Measurements from ENCODE around the gene AFAP1.
"Not testable (repeated sequence)": the region's sequence is repeated elsewhere in the genome, so short reads cannot be mapped to it uniquely, and the experiment has no call there.

Gene AFAP1

DNA sequence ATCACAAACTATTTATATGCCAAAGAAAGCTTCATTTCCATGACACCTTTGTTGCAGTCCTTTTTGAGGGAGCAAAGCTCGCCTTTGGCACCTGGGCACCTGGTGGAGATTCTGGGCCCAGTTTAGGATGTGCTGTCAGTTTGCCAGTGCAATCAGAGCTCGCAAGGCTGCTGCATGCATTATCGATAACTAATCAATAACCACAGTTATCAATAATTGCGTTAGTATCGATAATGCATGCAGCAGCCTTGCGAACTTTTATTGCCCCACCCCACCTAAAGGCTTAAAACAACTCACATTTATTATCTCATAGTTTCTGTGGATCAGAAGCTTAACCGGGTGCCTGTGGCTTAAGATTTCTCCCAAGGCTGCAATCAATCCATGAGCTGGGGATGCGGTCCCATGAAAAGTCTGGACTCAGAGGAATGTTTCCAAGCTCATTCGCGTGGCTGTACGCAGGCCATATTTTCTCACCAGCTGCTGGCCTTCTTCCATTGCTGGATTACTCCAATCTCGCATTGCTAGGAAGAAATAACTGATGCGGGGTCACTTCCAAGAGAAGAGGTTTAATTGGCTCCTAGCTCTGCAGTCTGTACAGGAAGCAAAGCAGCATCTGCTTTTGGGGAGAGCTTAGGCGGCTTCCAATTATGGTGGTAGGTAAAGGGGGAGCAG lies 6.2 kb upstream of the AFAP1 start:
- DNase-seq (ENCODE audit: low read depth in 2 of 2): no peak

DNA sequence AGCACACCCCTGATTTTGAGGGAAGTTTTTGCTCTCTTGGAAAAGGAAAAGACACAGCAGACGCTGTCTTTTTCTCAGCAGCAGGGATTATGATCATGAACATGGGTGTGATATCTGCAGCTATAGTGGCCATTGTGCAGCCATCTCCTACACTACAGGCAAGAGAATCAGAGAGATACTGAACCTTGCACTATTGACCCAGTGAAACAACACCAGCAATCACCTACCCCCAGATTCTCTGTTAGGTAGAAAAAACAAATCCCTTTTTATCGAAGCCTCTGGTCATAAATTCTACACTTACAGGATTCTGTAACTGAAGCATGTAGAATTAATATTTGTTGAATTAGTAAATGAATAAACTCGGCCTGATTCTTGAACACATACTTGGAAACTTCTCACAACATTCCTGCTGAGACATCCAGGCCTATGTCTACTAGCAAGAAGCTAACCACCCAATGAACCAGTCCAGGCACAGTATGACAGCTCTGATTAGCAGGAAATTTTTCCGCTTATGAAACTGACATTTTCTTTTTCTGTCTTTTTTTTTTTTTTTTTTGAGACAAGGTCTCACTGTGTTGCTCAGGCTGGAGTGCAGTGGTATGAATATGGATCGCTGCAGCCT lies 5.0 kb upstream of the AFAP1 start:
- DNase-seq (ENCODE audit: low read depth in 2 of 2): no peak

DNA sequence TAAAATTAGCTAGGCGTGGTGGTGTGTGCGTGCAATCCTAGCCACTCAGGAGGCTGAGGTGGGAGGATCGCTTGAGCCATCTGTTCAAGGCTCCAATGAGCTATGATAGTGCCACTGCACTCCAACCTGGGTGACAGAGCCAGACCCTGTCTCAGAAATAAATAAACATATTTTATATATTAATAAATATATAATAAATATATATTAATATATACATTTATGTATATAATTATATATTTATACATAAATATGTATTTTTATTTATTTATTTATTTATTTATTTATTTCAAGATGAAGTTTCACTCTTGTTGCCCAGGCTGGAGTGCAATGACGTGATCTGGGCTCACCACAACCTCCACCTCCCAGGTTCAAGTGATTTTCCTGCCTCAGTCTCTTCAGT lies 4.0 kb upstream of the AFAP1 start:
- DNase-seq (ENCODE audit: low read depth in 2 of 2): not testable (repeated sequence)

DNA sequence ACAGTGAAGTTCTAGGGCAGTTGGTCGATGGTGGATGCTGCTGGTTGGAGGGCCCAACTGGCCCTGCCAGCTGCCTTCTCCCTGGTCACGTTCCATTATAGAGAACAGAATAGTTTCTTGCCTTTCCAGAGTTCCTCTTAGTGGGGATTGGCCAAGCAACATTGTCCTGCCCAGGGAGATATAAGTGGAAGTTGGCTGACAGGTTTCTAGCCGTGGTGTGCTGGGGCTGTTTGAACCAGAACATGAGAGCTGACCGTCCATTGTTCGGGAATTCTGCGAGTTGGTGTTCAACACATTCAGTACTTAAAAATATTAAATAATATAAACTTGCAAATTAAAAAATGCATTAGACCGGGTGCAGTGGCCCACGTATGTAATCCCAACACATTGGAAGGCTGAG lies 3.5 kb upstream of the AFAP1 start:
- DNase-seq (ENCODE audit: low read depth in 2 of 2): no peak

DNA sequence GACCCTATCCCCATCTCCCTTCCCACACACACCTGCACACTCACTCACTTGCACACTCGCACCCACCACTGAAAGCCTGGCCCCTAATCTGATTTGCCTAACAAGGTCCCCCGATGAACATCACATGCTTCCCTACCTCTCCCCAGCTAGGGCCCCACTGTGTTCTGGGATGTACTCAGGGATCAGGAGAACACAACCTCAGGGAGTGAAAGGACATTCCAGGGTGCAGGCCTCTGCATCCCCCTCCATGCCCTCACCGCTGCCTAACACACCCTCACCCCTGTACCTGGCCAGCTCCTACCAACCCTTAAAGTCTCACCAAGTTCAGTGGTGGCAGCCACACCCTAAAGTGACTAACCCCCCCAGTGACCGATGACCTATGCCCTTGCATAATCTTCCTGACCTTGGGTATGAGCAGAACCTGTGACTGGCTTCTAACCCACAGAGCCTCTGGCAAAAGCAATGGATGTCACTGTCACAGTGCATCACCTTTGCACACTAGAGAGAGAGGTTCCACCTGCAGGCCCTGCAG lies 2.4 kb upstream of the AFAP1 start:
- no peak for DNase-seq (ENCODE audit: low read depth in 2 of 2)

DNA sequence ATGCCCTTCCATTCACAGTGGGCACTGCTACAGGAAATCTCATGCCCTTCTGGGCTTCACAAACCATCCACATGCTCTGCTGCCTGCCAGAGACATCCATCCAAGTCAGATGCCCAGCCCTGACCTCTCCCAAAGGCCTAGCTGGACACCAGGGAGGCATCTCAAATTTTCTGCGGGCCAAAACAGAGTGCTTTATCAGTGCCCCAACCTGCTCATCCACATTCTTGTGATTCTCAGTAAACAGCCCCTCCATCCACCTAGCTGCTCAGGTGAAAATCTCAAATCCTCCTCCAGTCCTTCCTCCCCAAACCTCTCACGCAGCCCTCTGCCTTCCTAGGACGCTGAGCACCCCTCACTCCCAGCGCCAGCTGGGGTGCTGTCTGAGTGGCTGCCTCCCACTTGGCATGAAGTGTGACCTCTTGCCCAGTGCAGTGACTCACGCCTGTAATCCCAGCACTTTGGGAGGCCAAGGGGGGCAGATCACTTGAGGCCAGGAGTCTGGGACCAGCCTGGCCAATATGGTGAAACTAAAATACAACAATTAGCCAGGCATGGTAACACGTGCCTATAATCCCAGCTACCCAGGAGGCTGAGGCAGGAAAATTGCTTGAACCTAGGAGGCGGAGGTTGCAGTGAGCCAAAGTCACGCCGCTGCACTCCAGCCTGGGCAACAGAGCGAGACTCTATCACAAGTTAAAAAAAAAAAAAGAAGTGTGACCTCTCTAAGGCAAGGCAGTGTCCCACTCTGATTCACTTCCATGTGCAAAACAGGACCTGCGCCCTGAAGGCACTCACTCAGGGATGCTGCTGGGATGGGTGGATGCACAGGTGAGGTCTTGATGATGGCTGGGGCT lies 1.7 kb upstream of the AFAP1 start:
- DNase-seq (ENCODE audit: low read depth in 2 of 2): no peak

DNA sequence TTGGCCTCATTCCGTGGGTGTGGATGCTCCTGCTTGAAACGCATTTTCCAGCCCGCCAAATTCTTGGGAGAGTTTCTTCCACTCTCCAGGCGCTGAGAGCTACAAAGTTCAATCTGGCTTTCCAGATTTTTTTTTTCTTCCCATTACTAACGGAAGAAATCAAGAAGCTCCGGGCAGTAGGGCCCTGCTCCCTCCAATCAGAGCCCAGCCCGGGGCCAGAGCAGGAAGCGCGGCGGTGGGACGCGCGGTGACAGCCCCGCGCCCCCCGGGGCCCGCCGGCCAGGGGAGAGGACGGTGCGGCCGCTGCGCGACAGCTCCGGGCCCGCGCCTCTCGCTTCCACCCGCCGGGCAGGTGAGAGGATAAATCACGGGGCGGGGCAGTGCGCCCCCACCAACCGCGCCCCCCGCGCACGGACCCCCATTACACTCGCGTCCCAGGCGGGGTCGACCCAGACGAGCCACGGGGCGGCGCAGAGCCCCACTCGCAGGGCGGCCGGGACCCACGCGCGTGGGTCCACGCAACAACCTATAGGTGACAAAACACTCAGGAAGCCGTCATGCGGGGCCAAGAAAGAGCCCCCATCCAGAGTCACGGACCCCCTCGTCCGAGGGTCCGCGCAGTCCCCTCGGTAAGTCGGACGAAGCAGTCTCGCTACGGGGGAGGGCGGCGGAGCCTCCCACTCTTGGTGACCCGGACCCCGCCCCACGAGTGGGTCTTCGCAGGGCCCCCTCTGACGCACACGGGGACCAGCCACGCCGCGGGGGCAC lies 868 bp downstream of the AFAP1 start:
- no peak for DNase-seq (ENCODE audit: low read depth in 2 of 2)

DNA sequence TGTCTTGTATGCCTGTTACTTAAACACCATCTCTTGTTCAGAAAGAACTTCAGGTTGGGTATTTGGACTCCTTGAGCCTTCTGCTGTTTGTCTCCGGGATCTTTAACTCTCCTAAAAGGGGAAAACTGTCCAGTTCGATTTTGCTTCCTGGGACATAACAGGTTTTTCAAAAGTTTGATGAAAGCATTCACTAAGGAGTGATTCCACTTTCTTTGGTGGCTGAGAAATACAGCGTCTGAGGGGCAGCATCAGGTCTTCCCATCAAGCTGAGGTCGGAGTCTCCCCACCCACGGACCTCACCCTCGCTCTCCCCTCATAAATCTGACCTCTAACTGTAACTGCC lies 1.4 kb downstream of the AFAP1 start:
- DNase-seq (ENCODE audit: low read depth in 2 of 2): no peak

DNA sequence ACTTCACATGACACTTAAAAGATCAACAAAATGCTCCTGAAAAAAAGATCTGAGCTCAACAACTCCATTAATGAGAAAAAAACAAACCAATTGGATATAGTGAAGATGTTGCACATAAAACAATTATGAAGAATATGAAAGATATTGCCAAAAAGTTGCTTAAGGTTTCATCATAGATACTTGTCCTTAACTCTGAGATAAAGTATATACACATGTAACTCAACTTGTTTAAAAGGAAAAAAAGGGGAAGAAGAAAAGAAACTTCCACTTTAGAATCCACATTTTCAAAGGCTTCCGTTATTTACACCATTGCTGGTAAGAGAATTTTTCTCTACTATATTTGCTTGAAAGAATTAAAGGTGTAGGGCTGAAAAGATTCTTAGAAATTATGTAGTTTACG lies 2.7 kb downstream of the AFAP1 start:
- DNase-seq (ENCODE audit: low read depth in 2 of 2): no peak

DNA sequence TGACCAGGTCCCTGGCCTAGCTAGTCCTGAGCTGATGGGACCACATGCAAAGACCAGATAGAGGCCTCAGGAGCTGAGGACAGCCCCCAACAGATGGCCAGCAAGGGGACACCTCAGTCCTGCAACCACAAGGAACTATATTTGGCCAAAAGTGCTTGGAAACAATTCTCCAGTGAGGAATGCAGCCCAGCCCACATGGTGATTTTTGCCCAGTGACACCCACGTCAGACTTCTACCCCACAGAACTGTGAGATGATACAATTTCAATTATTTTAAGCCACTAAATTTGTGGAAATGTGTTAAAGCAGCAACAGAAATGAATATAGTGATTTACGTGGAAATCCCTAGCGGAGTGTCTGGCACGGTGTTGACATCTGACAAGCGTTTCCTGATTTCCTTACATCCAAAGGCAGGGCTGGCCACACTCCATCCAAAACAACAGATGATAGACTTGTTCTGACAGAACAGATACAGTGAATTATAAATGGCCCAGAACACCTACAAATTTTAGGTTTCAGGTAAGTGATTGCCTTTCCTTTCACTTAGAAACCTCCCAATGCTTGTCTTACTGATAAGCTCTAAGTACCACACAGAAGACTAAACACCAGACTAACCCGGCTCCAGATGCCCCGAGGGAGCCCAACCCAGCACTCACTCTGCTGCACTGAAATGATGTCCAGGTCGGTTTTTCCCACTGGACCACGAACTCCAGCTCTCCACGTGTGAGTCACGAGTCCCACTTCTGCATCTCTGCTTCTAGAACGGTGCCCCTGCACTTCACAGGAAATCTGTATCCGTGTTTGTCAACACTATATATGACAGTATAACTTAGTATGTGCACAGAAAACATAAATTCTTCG lies 5.8 kb downstream of the AFAP1 start:
- no peak for DNase-seq (ENCODE audit: low read depth in 2 of 2)

DNA sequence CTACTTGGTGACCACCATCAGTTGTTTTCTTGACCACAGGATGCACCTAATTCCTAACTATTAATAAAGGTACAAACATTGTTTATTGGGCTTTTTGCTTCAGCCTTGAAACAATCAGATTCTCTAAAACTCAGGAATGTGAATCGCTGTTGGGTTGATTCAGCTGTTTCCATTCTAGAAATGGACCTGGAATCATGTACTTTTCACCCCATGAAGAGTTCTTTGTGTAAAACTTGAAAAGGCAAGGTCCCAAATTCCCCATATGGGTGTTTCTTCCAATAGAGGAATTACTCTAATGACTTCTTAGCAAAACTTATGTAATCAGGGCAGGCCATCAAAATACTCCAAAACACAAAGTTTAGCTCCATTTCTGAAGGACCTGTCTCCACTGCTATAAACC lies 7.4 kb downstream of the AFAP1 start:
- DNase-seq (ENCODE audit: low read depth in 2 of 2): no peak

DNA sequence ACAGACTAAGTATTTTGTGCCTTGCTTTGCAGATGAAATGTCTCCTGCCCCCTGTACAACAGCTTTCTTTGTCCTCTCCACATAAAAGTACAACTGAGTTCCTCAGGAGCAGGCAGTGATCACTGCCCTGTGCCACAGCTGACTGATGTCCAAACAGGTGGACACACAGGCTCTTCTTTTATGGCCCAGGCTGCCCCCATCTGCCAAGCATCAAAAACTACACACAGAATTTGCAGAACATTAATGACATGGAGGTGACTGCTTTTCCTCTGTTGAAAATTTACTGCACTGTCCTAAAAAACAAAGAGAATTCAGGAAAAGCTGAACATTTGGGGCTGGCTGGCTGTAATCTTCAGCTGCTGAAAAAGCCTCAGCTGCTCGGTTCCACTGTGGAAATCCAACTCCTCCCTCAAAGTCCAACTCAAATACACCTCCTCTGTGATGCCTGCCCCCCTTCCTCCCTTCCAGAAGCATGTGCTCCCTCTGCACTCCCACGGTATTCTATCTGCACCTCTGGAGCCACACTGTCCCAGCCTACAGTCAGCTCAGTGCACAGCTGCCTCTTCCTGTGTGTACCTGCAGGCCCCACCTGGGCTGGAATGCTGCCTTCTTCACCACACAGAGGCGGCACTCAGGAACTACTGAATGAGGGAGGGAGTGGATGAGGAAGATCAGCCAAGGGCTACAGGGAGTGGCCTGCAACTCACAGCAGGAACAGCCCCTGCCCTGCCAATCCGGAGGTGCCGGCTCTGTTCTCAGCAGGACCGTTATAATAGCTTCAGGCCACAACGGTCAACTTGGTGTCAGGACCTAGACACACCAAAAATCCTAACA lies 10.3 kb downstream of the AFAP1 start:
- DNase-seq (ENCODE audit: low read depth in 2 of 2): no peak

DNA sequence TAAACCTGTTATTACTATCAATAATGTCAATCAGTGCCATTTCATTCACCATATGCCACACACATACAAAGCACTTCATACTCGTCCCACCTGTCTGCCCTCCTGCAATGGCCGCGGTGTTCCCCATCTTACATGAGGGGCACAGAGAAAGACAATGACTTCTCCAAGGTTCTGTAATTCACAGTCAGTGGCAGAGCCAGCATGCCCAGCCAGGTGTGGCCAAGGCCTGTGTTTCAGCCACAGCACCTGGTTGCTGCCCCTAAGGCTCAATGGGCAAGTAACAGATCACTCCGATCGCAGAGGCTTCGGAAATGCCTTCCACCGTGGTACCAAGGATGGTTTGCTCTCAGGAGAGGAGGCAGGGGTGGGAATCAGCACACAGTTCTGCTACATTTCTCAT lies 10.9 kb downstream of the AFAP1 start:
- DNase-seq (ENCODE audit: low read depth in 2 of 2): no peak

DNA sequence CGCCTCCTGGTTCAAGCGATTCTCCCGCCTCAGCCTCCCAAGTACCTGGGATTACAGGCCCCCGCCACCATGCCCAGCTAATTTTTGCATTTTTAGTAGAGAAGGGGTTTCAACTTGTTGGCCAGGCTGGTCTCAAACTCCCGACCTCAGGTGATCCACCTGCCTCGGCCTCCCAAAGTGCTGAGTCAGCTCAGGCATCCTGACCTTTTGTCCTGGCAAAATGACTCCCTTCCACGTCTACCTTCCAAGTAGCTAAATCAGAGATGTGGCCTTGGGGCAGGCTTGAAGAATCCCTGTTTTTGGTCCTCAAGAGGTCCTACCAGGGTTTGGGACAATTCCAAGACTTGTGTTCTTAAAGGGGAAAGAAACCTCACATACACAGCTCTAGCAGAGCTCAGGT lies 12.8 kb downstream of the AFAP1 start:
- DNase-seq (ENCODE audit: low read depth in 2 of 2): no peak

DNA sequence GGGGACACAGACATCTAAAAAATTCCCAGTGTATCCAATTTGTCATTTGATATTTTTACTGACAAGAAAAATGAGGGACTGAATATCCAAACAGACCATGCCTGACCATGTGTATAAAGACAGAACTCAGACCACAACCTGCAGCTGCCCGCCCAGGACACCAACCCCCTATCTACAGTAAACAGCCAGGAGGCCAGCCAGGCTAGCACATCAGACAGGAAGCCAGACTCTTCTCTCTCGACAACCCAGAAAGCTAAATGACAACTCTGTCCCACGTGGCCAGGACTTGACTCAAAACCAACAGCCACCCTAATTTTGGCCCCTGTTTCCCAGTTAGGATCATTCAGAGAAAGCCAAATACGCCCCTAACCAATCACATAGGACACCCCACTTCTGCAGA lies 15.1 kb downstream of the AFAP1 start:
- DNase-seq (ENCODE audit: low read depth in 2 of 2): no peak

DNA sequence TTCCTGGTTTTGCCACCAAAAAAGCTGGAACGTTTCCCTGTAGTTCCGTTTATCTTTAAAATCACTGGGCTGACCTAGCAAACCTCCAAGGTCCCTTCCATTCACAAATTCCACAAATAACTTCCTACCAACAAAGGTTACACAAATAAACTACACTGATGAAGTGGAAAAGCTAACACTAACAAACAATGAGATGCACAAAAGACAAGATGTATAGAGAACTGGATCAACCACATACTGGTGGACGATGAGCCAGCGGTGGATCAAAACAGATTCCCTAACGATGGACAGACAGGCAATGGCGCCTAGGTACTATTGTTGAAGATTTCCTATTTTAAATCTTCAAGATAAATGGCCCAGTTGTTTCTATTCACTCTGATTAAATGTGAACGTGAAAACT lies 15.5 kb downstream of the AFAP1 start:
- DNase-seq (ENCODE audit: low read depth in 2 of 2): no peak

DNA sequence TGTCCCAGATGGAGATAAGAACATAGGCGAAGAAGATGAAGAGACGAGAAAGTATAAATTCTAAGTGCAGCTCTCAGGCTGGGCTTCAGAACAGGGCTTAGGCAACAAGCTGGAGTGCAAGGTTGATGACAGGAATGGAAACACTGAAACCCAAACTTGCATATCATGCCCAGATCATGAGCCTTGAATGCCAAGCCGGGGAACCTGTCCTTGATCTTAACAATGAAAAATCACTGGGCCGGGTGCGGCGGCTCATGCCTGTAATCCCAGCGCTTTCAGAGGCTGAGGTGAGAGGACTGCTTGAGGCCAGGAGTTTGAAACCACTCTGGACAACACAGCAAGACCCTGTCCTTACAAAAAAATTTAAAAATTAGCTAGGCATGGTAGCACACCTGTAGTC lies 17.2 kb downstream of the AFAP1 start:
- no peak for DNase-seq (ENCODE audit: low read depth in 2 of 2)

DNA sequence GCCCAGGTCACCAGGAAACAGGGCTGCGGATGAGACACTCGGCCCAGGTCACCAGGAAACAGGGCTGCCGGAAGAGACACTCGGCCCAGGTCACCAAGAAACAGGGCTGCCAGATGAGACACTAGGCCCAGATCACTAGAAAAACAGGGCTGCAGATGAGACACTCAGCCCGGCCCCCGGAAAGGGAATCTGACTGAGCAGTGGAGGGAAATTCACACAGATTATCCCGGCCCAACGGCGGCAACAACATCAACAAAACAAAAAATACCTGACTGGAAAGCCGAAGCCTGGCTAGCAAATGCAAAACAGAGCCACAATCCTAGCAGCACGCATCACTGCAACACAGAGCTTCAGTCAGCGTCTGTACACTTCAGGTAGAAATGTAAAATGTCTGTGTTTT lies 20.7 kb downstream of the AFAP1 start:
- DNase-seq (ENCODE audit: low read depth in 2 of 2): no peak

DNA sequence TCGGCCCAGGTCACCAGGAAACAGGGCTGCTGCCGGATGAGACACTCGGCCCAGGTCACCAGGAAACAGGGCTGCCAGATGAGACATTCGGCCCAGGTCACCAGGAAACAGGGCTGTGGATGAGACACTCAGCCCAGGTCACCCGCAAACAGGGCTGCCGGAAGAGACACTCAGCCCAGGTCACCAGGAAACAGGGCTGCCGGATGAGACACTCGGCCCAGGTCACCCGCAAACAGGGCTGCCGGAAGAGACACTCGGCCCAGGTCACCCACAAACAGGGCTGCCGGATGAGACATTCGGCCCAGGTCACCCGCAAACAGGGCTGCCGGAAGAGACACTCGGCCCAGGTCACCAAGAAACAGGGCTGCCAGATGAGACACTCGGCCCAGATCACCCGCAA lies 21.5 kb downstream of the AFAP1 start:
- DNase-seq (ENCODE audit: low read depth in 2 of 2): not testable (repeated sequence)

DNA sequence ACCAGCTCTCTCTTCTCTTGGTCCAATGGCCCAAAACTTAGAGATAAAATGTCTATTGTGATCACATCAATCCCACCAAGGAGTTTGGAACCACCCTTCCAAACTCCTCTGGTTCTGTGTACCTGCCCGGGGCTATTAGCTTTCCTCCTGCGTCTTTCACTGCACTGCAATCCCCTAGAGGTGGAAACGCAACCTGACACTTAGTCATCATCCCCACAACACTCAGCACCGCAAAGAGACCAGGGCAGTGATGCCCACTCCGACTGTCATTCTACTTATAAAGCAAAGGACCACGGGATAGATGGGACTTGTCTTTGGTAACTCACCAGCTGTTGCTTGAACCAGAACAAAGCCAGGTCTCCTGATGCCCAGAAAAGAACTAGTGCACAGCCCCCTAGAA lies 22.0 kb downstream of the AFAP1 start:
- DNase-seq (ENCODE audit: low read depth in 2 of 2): no peak

Data from stimulated activated CD4-positive, alpha-beta T cell treated with anti-CD3 and anti-CD28 coated beads, Interleukin-1b, Interleukin-23, amount 100 ng/mL, for 4 hours (primary cell).